ENCODE measurements around the gene HCST. TPM values are rescaled to one million over a fixed set of nuclear protein-coding genes. Genes with fewer than 3 reads are reported as not detected.

The HCST gene
- total RNA-seq, 4 donors from 2014 or later: 1.2 to 1.5 TPM; not detected in 2

DNA sequence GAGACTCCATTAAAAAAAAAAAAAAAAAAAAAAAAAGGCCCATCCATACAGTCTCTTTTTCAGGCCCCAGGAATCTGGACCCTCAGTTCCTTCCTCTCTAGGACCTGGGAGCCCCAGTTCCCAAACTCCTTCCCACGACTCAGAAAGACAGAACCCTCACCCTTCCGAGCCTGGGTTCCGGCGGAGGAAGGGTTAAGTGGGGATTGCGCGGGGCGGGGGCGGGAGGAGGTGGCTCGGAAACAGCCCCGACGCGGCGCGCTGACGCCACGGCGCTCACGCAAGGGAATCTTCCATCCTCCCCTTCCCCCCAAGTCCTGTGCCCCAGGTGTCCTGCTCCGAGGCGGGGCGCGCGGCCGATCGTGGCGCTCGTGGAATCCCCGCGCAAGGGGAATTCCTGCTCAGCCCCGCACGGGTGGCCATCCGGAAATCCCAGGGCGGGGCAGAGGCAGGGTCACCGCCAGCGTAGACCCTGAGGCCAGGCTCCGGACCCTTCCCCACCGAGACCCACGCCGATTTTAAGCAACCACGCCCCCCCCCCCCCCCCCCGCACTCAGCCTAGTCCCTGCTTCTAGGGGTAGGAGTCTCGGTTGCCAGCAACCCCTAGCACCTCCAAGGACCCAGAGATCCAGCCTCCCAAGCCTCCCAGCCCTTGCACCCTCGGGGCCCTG, 2.6 kb upstream of the HCST start:
- in situ Hi-C loops (cut with MboI; ENCODE audit: low sequenced_read_pairs in 4 of 4): no loop called here
- TF ChIP-seq POLR2A (IDR thresholded peaks at IDR 0.05) (peak in 1 of 2 donors; percentile 38), CTCF (IDR thresholded peaks at IDR 0.05 in 4 of 5, conservative IDR thresholded peaks at IDR 0.05 in 1 of 5) (no peak)
- Histone ChIP-seq H3K4me1 (peaks cover 9 to 21% of the 10 kb centered on the region in 2 donors), H3K4me3 (peak overlapping the region; percentile 63 to 87 (median 66)), H3K27me3 (peaks cover 0 to 3% (median 0%) of the 10 kb centered on the region in 3 donors), H3K36me3 (peaks cover 0 to 2% of the 10 kb centered on the region in 2 donors), H3K27ac (peak overlapping the region; percentile 49 to 79 (median 69)), H3K9me3 (no peaks in the 10 kb centered on the region)
- peak; percentile 84 to 86 for ATAC-seq
- peak; percentile 60 to 66 for DNase-seq
- intact Hi-C loops (cut with DNase I; ENCODE audit: low total_unique reads): loop anchor here (1.0 kb wide), 1 partner anchor 32 kb away; no protein-coding TSS in a partner anchor

DNA sequence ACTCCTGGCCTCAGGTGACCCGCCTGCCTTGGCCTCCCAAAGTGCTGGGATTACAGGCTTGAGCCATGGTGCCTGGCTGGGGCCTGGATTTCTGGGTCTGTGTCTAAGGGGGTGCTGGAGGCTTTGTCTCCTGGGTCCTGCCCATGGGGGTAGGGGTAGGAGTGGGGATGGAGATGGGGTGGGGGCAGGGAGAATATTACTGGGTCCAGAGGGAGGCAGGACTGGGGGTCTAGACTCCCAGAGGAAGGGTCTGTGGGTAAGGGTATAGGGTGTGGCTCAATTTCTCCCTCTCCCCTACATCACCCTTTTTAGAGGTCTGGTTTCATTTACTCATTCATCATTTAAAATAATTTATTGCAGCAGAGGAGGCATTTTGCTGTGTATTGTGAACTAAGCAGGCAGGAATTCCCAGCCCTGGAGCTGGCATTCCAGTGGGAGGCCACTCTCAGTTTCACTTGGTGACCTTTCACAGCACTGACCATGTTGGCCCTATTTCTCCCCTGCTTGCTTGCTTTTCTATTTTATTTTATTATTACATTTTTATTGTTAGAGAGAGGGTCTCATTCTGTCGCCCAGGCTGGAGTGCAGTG, 1.2 kb upstream of the HCST start:
- no peak for ATAC-seq
- intact Hi-C loops (cut with DNase I; ENCODE audit: low total_unique reads): no loop called here

DNA sequence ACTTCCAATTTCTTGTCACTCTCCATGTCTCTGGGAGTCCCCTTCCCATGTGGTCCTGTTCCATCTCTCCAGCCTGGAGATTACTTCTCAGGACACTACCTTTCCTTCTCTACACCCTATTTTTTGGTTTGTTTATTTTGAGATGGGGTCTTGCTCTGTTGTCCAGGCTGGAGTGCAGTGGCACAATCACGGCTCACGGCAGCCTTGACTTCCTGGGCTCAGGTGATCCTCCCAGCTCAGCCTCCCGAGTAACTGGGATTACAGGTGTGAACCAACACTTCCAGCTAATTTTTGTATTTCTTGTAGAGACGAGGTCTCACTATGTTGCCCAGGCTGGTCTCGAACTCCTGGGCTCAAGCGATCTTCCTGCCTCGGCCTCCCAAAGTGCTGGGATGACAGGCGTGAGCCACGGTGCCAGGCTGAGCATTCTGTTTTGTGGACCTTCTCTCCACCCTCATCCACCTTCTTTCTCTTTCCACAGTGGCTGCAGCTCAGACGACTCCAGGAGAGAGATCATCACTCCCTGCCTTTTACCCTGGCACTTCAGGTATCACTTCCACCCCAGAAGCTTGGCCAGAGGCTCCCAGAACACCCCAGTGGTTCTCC, 644 bp downstream of the HCST start:
- TF ChIP-seq POLR2A (IDR thresholded peaks at IDR 0.05) (no peak), CTCF (IDR thresholded peaks at IDR 0.05 in 4 of 5, conservative IDR thresholded peaks at IDR 0.05 in 1 of 5) (no peak)
- no peaks in the 10 kb centered on the region for H3K27me3 ChIP-seq
- DNase-seq (no peak), ATAC-seq (no peak)
- peak overlapping the region in 1 of 4 donors; percentile 18 for H3K27ac ChIP-seq
- in situ Hi-C loops (cut with MboI; ENCODE audit: low sequenced_read_pairs in 4 of 4) (no loop called here), intact Hi-C loops (cut with DNase I; ENCODE audit: low total_unique reads) (no loop called here)
- H3K4me1 ChIP-seq: peaks cover 8 to 21% of the 10 kb centered on the region in 2 donors
- no peaks in the 10 kb centered on the region for H3K36me3 ChIP-seq
- H3K4me3 ChIP-seq: no peak overlapping the region
- no peaks in the 10 kb centered on the region for H3K9me3 ChIP-seq

More for the DNA sequence above, 1.2 kb upstream of the HCST start:
- H3K27ac ChIP-seq: peak overlapping the region in 3 of 4 donors; percentile 49 to 79 (median 64)
- no peaks in the 10 kb centered on the region for H3K36me3 ChIP-seq
- no peak for DNase-seq
- TF ChIP-seq POLR2A (IDR thresholded peaks at IDR 0.05): no peak
- TF ChIP-seq CTCF (IDR thresholded peaks at IDR 0.05 in 4 of 5, conservative IDR thresholded peaks at IDR 0.05 in 1 of 5): no peak
- peaks cover 0 to 3% (median 0%) of the 10 kb centered on the region in 3 donors for H3K27me3 ChIP-seq
- no peaks in the 10 kb centered on the region for H3K9me3 ChIP-seq
- H3K4me1 ChIP-seq: peaks cover 9 to 21% of the 10 kb centered on the region in 2 donors
- in situ Hi-C loops (cut with MboI; ENCODE audit: low sequenced_read_pairs in 4 of 4): no loop called here
- H3K4me3 ChIP-seq: peak overlapping the region in 3 of 4 donors; percentile 64 to 87 (median 69)

GRCh38 chr19:35903550-35904179, 1.3 kb downstream of the HCST start:
- DNase-seq (peak; percentile 55 to 57), ATAC-seq (no peak)
- no peaks in the 10 kb centered on the region for H3K9me3 ChIP-seq
- intact Hi-C loops (cut with DNase I; ENCODE audit: low total_unique reads): no loop called here
- H3K4me3 ChIP-seq: no peak overlapping the region
- in situ Hi-C loops (cut with MboI; ENCODE audit: low sequenced_read_pairs in 4 of 4): no loop called here
- H3K36me3 ChIP-seq: no peaks in the 10 kb centered on the region
- H3K27me3 ChIP-seq: no peaks in the 10 kb centered on the region
- TF ChIP-seq CTCF (IDR thresholded peaks at IDR 0.05 in 4 of 5, conservative IDR thresholded peaks at IDR 0.05 in 1 of 5) (no peak), POLR2A (IDR thresholded peaks at IDR 0.05) (peak; percentile 17 to 18)
- H3K27ac ChIP-seq: peak overlapping the region in 1 of 4 donors; percentile 25
- peaks cover 1 to 14% of the 10 kb centered on the region in 2 donors for H3K4me1 ChIP-seq
